ENCODE results near the gene OR6B1. TPM values are rescaled to one million over a fixed set of nuclear protein-coding genes. Genes with fewer than 3 reads are reported as not detected.

OR6B1 gene
- total RNA-seq, 1 experiment from 2014 or later, result not detected

DNA sequence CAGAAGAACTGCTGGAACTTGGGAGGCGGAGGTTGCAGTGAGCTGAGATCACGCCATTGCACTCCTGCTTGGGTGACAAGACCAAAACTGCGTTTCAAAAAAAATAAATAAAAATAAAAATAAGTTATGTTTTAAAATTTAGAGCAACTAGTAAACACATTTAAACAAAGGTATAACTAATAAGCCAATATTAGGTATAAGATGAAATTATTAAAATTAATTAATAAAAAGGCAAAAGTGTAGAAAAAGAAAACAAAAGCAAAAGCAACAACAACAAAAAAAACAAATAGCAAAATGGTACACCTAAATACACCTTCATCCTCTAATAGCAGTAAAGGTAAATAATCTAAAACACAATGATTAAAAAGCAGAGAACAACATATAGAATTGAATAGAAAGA is 6.2 kb upstream of the OR6B1 start:
- Mint-ChIP-seq H3K27me3 (ENCODE audit: low read depth) (no peaks in the 10 kb centered on the region; the same call in 1 of the 2 replicates), H3K4me3 (no peak overlapping the region), H3K27ac (no peak overlapping the region), H3K36me3 (peaks cover 14% of the 10 kb centered on the region), H3K9me3 (peaks cover 22% of the 10 kb centered on the region), H3K4me1 (no peaks in the 10 kb centered on the region)
- ATAC-seq (no peak), DNase-seq (ENCODE audit: low spot score) (no peak)
- ChIA-PET CTCF (no interaction called here), POLR2A (no interaction called here)
- TF ChIP-seq JUN (CRISPR knock-in tag; IDR thresholded peaks at IDR 0.05) (no peak), STAT6 (CRISPR knock-in tag; conservative IDR thresholded peaks at IDR 0.05; ENCODE audit: low read depth) (no peak), TP53 (CRISPR knock-in tag; IDR thresholded peaks at IDR 0.05) (no peak), MYBL2 (CRISPR knock-in tag; IDR thresholded peaks at IDR 0.05) (no peak), ZBTB21 (CRISPR knock-in tag; IDR thresholded peaks at IDR 0.05; ENCODE audit: borderline replicate concordance) (no peak), ETV6 (CRISPR knock-in tag; IDR thresholded peaks at IDR 0.05) (no peak), NFE2L1 (CRISPR knock-in tag; IDR thresholded peaks at IDR 0.05) (no peak), PRDM15 (CRISPR knock-in tag; IDR thresholded peaks at IDR 0.05) (no peak), E2F4 (CRISPR knock-in tag; IDR thresholded peaks at IDR 0.05; ENCODE audit: borderline replicate concordance, low read depth) (no peak), E2F1 (CRISPR knock-in tag; IDR thresholded peaks at IDR 0.05) (no peak), IRF2 (CRISPR knock-in tag; IDR thresholded peaks at IDR 0.05; ENCODE audit: borderline replicate concordance, low read depth) (no peak), CREM (CRISPR knock-in tag; IDR thresholded peaks at IDR 0.05) (no peak), TCF7 (CRISPR knock-in tag; IDR thresholded peaks at IDR 0.05; ENCODE audit: low read depth) (no peak)
- TF ChIP-seq, protein P1, sequence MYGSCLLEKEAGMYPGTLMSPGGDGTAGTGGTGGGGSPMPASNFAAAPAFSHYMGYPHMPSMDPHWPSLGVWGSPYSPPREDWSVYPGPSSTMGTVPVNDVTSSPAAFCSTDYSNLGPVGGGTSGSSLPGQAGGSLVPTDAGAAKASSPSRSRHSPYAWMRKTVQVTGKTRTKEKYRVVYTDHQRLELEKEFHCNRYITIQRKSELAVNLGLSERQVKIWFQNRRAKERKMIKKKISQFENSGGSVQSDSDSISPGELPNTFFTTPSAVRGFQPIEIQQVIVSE (CRISPR knock-in tag; IDR thresholded peaks at IDR 0.05; ENCODE audit: borderline replicate concordance), result no peak
- TF ChIP-seq, protein P2, sequence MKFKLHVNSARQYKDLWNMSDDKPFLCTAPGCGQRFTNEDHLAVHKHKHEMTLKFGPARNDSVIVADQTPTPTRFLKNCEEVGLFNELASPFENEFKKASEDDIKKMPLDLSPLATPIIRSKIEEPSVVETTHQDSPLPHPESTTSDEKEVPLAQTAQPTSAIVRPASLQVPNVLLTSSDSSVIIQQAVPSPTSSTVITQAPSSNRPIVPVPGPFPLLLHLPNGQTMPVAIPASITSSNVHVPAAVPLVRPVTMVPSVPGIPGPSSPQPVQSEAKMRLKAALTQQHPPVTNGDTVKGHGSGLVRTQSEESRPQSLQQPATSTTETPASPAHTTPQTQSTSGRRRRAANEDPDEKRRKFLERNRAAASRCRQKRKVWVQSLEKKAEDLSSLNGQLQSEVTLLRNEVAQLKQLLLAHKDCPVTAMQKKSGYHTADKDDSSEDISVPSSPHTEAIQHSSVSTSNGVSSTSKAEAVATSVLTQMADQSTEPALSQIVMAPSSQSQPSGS (CRISPR knock-in tag; IDR thresholded peaks at IDR 0.05; ENCODE audit: borderline replicate concordance, low read depth), result no peak
- TF ChIP-seq, protein P3, sequence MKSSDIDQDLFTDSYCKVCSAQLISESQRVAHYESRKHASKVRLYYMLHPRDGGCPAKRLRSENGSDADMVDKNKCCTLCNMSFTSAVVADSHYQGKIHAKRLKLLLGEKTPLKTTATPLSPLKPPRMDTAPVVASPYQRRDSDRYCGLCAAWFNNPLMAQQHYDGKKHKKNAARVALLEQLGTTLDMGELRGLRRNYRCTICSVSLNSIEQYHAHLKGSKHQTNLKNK (CRISPR knock-in tag; IDR thresholded peaks at IDR 0.05), result no peak

Data from WTC11 (cell line).